Dendritic cell treated with granulocyte-macrophage colony-stimulating factor and Interleukin-4, amounts not matched to agents 40 ng/mL and 50 ng/mL, for 4 days (primary cell): ENCODE results near the gene HHIP.

Experiments used
- H3K27ac Mint-ChIP-seq: one replicate; pipeline ENCODE4 v1.8.0; 2022; ENCODE audit warnings: mild to moderate bottlenecking, mixed read lengths
- H3K27me3 Mint-ChIP-seq: one replicate; pipeline ENCODE4 v1.8.0; 2022; ENCODE audit warnings: mild to moderate bottlenecking, mixed read lengths
- H3K36me3 Mint-ChIP-seq: one replicate; pipeline ENCODE4 v1.8.0; 2022; ENCODE audit warnings: low read depth, mixed read lengths
- H3K4me1 Mint-ChIP-seq: one replicate; pipeline ENCODE4 v1.8.0; 2022; ENCODE audit warnings: low read depth, mixed read lengths
- H3K4me3 Mint-ChIP-seq: one replicate; pipeline ENCODE4 v1.8.0; 2022; ENCODE audit warnings: mild to moderate bottlenecking, moderate library complexity, mixed read lengths
- H3K9me3 Mint-ChIP-seq: one replicate; pipeline ENCODE4 v1.8.0; 2022; ENCODE audit warnings: mixed read lengths
- intact Hi-C: fragments of 100-400 bp; cut with micrococcal nuclease; formaldehyde crosslinking; loops from one replicate; pipeline ENCODE4 v1.15.0; 2022

Gene HHIP

GRCh38 chr4:144645631-144646522, at the start of gene HHIP:
HHIP (plus strand) TSS chr4:144646156; CDS start chr4:144646676, 520 bp downstream.
- no peaks in the 10 kb centered on the region for H3K9me3 Mint-ChIP-seq
- peak within 1 kb of the TSS; percentile 61 for H3K4me3 Mint-ChIP-seq
- H3K27ac Mint-ChIP-seq: no peak within 1 kb of the TSS
- peaks cover 21% of the 10 kb centered on the region for H3K4me1 Mint-ChIP-seq
- H3K27me3 Mint-ChIP-seq: peaks cover 43% of the 10 kb centered on the region
- intact Hi-C loops: no loop called here
- H3K36me3 Mint-ChIP-seq: no peaks in the 10 kb centered on the region

GRCh38 chr4:144597171-144597570, 48.8 kb upstream of the HHIP start:
- Mint-ChIP-seq H3K27me3 (no peaks in the 10 kb centered on the region), H3K4me1 (no peaks in the 10 kb centered on the region), H3K9me3 (peaks cover 13% of the 10 kb centered on the region), H3K27ac (no peak overlapping the region), H3K4me3 (no peak overlapping the region), H3K36me3 (no peaks in the 10 kb centered on the region)
- intact Hi-C loops: no loop called here

- no peaks in the 10 kb centered on the region for H3K4me1 Mint-ChIP-seq
- intact Hi-C loops: no loop called here
- no peaks in the 10 kb centered on the region for H3K36me3 Mint-ChIP-seq
- peaks cover 13% of the 10 kb centered on the region for H3K9me3 Mint-ChIP-seq
- no peak overlapping the region for H3K27ac Mint-ChIP-seq
- H3K27me3 Mint-ChIP-seq: no peaks in the 10 kb centered on the region
- no peak overlapping the region for H3K4me3 Mint-ChIP-seq
Observed at GRCh38 chr4:144599621-144600020, 46.3 kb upstream of the HHIP start.

- Mint-ChIP-seq H3K27me3 (no peaks in the 10 kb centered on the region), H3K36me3 (no peaks in the 10 kb centered on the region), H3K4me3 (no peak overlapping the region), H3K4me1 (no peaks in the 10 kb centered on the region), H3K27ac (no peak overlapping the region), H3K9me3 (peaks cover 11% of the 10 kb centered on the region)
- intact Hi-C loops: no loop called here
Observed at GRCh38 chr4:144611850-144612249, 34.1 kb upstream of the HHIP start.

- no peaks in the 10 kb centered on the region for H3K36me3 Mint-ChIP-seq
- no peak overlapping the region for H3K4me3 Mint-ChIP-seq
- no peak overlapping the region for H3K27ac Mint-ChIP-seq
- intact Hi-C loops: no loop called here
- H3K9me3 Mint-ChIP-seq: no peaks in the 10 kb centered on the region
- H3K27me3 Mint-ChIP-seq: no peaks in the 10 kb centered on the region
- no peaks in the 10 kb centered on the region for H3K4me1 Mint-ChIP-seq
Observed at GRCh38 chr4:144614850-144615585, 30.9 kb upstream of the HHIP start.

GRCh38 chr4:144621681-144622080, 24.3 kb upstream of the HHIP start:
- H3K27ac Mint-ChIP-seq: no peak overlapping the region
- no peak overlapping the region for H3K4me3 Mint-ChIP-seq
- intact Hi-C loops: no loop called here
- H3K4me1 Mint-ChIP-seq: no peaks in the 10 kb centered on the region
- H3K27me3 Mint-ChIP-seq: no peaks in the 10 kb centered on the region
- no peaks in the 10 kb centered on the region for H3K9me3 Mint-ChIP-seq
- H3K36me3 Mint-ChIP-seq: no peaks in the 10 kb centered on the region

GRCh38 chr4:144627663-144628076, 18.3 kb upstream of the HHIP start:
- no peaks in the 10 kb centered on the region for H3K4me1 Mint-ChIP-seq
- intact Hi-C loops: no loop called here
- H3K27ac Mint-ChIP-seq: no peak overlapping the region
- no peak overlapping the region for H3K4me3 Mint-ChIP-seq
- no peaks in the 10 kb centered on the region for H3K36me3 Mint-ChIP-seq
- no peaks in the 10 kb centered on the region for H3K27me3 Mint-ChIP-seq
- no peaks in the 10 kb centered on the region for H3K9me3 Mint-ChIP-seq

- no peak overlapping the region for H3K27ac Mint-ChIP-seq
- no peaks in the 10 kb centered on the region for H3K4me1 Mint-ChIP-seq
- no peaks in the 10 kb centered on the region for H3K36me3 Mint-ChIP-seq
- no peaks in the 10 kb centered on the region for H3K27me3 Mint-ChIP-seq
- intact Hi-C loops: no loop called here
- H3K9me3 Mint-ChIP-seq: peaks cover 13% of the 10 kb centered on the region
- H3K4me3 Mint-ChIP-seq: no peak overlapping the region
Observed at GRCh38 chr4:144633215-144633614, 12.7 kb upstream of the HHIP start.

GRCh38 chr4:144634978-144635747, 10.8 kb upstream of the HHIP start:
- no peak overlapping the region for H3K4me3 Mint-ChIP-seq
- H3K36me3 Mint-ChIP-seq: no peaks in the 10 kb centered on the region
- H3K27me3 Mint-ChIP-seq: no peaks in the 10 kb centered on the region
- no peaks in the 10 kb centered on the region for H3K4me1 Mint-ChIP-seq
- no peak overlapping the region for H3K27ac Mint-ChIP-seq
- intact Hi-C loops: no loop called here
- peaks cover 13% of the 10 kb centered on the region for H3K9me3 Mint-ChIP-seq

- Mint-ChIP-seq H3K4me3 (no peak overlapping the region), H3K4me1 (peaks cover 25% of the 10 kb centered on the region), H3K36me3 (no peaks in the 10 kb centered on the region), H3K27me3 (peaks cover 39% of the 10 kb centered on the region), H3K27ac (no peak overlapping the region), H3K9me3 (no peaks in the 10 kb centered on the region)
- intact Hi-C loops: no loop called here
Observed at GRCh38 chr4:144644368-144645101, 1.4 kb upstream of the HHIP start.

- H3K4me3 Mint-ChIP-seq: no peak overlapping the region
- no peaks in the 10 kb centered on the region for H3K9me3 Mint-ChIP-seq
- H3K4me1 Mint-ChIP-seq: peaks cover 25% of the 10 kb centered on the region
- peaks cover 41% of the 10 kb centered on the region for H3K27me3 Mint-ChIP-seq
- no peaks in the 10 kb centered on the region for H3K36me3 Mint-ChIP-seq
- intact Hi-C loops: no loop called here
- H3K27ac Mint-ChIP-seq: no peak overlapping the region
Observed at GRCh38 chr4:144645102-144645630, 790 bp upstream of the HHIP start.

GRCh38 chr4:144646523-144647094, 653 bp downstream of the HHIP start:
- intact Hi-C loops: no loop called here
- Mint-ChIP-seq H3K27me3 (peaks cover 43% of the 10 kb centered on the region), H3K4me1 (peaks cover 20% of the 10 kb centered on the region), H3K27ac (no peak overlapping the region), H3K36me3 (no peaks in the 10 kb centered on the region), H3K4me3 (peak overlapping the region; percentile 61), H3K9me3 (no peaks in the 10 kb centered on the region)

- peaks cover 20% of the 10 kb centered on the region for H3K4me1 Mint-ChIP-seq
- H3K27me3 Mint-ChIP-seq: peaks cover 43% of the 10 kb centered on the region
- no peak overlapping the region for H3K4me3 Mint-ChIP-seq
- no peaks in the 10 kb centered on the region for H3K36me3 Mint-ChIP-seq
- H3K9me3 Mint-ChIP-seq: no peaks in the 10 kb centered on the region
- no peak overlapping the region for H3K27ac Mint-ChIP-seq
- intact Hi-C loops: no loop called here
Observed at GRCh38 chr4:144647095-144647561, 1.2 kb downstream of the HHIP start.
